ENCODE results near the gene PDE11A. TPM values are rescaled to one million over a fixed set of nuclear protein-coding genes. Genes with fewer than 3 reads are reported as not detected.

PDE11A gene
- total RNA-seq, 4 donors from 2014 or later: 0.37 to 1.2 (median 1.1) TPM; not detected in 1

GRCh38 chr2:178025551-178026185 is 46.9 kb downstream of the PDE11A start:
- 87 to 93% methylated on average over 4 of the region's 4 CpGs for WGBS, 2 donors (ENCODE audit: low coverage in 1 of 2)
- no peak for TF ChIP-seq POLR2A (IDR thresholded peaks at IDR 0.05)
- H3K27ac ChIP-seq: no peak overlapping the region
- no peaks in the 10 kb centered on the region for H3K36me3 ChIP-seq
- in situ Hi-C loops (cut with MboI; ENCODE audit: low pct_ligation_motif_present in 1 of 4, low pct_unique_long_range_greater_than_20kb in 1 of 4, low sequenced_read_pairs in 3 of 4) (no loop called here), intact Hi-C loops (cut with DNase I; ENCODE audit: low total_unique reads) (no loop called here)
- no peaks in the 10 kb centered on the region for H3K9me3 ChIP-seq
- H3K4me1 ChIP-seq: no peaks in the 10 kb centered on the region
- no peaks in the 10 kb centered on the region for H3K27me3 ChIP-seq
- H3K4me3 ChIP-seq: no peak overlapping the region
- DNase-seq: no peak

DNA sequence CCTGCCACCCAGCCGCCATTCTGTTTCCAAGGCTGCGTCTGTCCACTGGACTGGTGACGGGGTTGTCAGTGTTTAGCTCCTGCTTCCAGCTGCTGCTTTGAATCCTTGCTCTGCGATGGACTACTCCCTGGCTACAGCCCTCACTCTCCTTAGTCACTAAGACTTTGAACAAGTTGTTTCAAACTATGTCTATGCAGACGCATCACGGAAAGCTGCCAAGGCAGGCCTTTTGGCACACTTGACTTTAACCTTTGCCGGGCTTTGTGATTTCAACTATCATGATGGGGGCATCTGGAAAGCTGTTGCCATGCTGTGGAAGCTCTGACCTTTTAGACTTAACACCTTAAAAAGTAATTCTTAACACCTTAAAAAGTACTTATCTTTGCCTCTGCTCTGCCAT is 54.4 kb downstream of the PDE11A start:
- in situ Hi-C loops (cut with MboI; ENCODE audit: low pct_ligation_motif_present in 1 of 4, low pct_unique_long_range_greater_than_20kb in 1 of 4, low sequenced_read_pairs in 3 of 4) (no loop called here), intact Hi-C loops (cut with DNase I; ENCODE audit: low total_unique reads) (no loop called here)
- H3K27ac ChIP-seq: no peak overlapping the region
- no peaks in the 10 kb centered on the region for H3K27me3 ChIP-seq
- 86 to 87% methylated on average over 6 to 7 of the region's 7 CpGs for WGBS, 2 donors (ENCODE audit: low coverage in 1 of 2)
- DNase-seq: no peak
- no peaks in the 10 kb centered on the region for H3K36me3 ChIP-seq
- H3K4me1 ChIP-seq: no peaks in the 10 kb centered on the region
- no peak for TF ChIP-seq POLR2AphosphoS5 (IDR thresholded peaks at IDR 0.05)
- TF ChIP-seq CTCF (IDR thresholded peaks at IDR 0.05): no peak
- TF ChIP-seq EP300 (IDR thresholded peaks at IDR 0.05; ENCODE audit: low read depth): no peak
- no peak for TF ChIP-seq POLR2A (IDR thresholded peaks at IDR 0.05)
- H3K4me3 ChIP-seq: no peak overlapping the region
- H3K9me3 ChIP-seq: no peaks in the 10 kb centered on the region

DNA sequence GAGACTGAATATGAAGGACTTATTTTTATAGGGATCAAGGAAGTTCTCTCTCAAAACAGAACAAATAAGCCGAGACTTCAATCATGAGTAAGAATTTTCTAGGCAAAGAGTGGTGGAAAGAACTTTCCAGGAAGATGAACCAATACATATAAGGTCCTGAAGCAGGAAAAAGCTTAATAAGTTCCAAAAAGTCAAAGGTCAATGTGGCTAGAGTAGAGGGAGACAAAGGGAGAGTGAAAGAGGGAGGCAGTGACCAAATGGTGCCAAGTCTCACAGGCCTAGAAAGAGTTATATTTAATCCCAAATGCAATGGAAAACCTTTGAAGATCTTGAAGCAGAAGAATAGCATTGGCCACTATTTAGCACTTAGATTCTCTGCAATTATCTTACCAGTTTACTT is 56.0 kb downstream of the PDE11A start:
- Histone ChIP-seq H3K36me3 (no peaks in the 10 kb centered on the region), H3K4me1 (no peaks in the 10 kb centered on the region), H3K9me3 (no peaks in the 10 kb centered on the region), H3K27me3 (no peaks in the 10 kb centered on the region), H3K27ac (no peak overlapping the region), H3K4me3 (no peak overlapping the region)
- intact Hi-C loops (cut with DNase I; ENCODE audit: low total_unique reads) (no loop called here), in situ Hi-C loops (cut with MboI; ENCODE audit: low pct_ligation_motif_present in 1 of 4, low pct_unique_long_range_greater_than_20kb in 1 of 4, low sequenced_read_pairs in 3 of 4) (no loop called here)
- no peak for DNase-seq
- WGBS, 2 donors (ENCODE audit: low coverage in 1 of 2): 0% methylated on average over 1 of the region's 1 CpG
- TF ChIP-seq EP300 (IDR thresholded peaks at IDR 0.05; ENCODE audit: low read depth): no peak
- TF ChIP-seq CTCF (IDR thresholded peaks at IDR 0.05): no peak
- no peak for TF ChIP-seq POLR2AphosphoS5 (IDR thresholded peaks at IDR 0.05)
- TF ChIP-seq POLR2A (IDR thresholded peaks at IDR 0.05): no peak

- intact Hi-C loops (cut with DNase I; ENCODE audit: low total_unique reads) (no loop called here), in situ Hi-C loops (cut with MboI; ENCODE audit: low pct_ligation_motif_present in 1 of 4, low pct_unique_long_range_greater_than_20kb in 1 of 4, low sequenced_read_pairs in 3 of 4) (no loop called here)
- no peak overlapping the region for H3K4me3 ChIP-seq
- TF ChIP-seq POLR2AphosphoS5 (IDR thresholded peaks at IDR 0.05) (no peak), CTCF (IDR thresholded peaks at IDR 0.05) (no peak), POLR2A (IDR thresholded peaks at IDR 0.05) (no peak), EP300 (IDR thresholded peaks at IDR 0.05; ENCODE audit: low read depth) (no peak)
- DNase-seq: no peak
- WGBS, 2 donors (ENCODE audit: low coverage in 1 of 2): 72 to 93% methylated on average over 2 of the region's 2 CpGs
- no peaks in the 10 kb centered on the region for H3K9me3 ChIP-seq
- no peaks in the 10 kb centered on the region for H3K4me1 ChIP-seq
- H3K36me3 ChIP-seq: no peaks in the 10 kb centered on the region
- no peaks in the 10 kb centered on the region for H3K27me3 ChIP-seq
- no peak overlapping the region for H3K27ac ChIP-seq
Observed at GRCh38 chr2:178012639-178013038, 59.9 kb downstream of the PDE11A start.

- intact Hi-C loops (cut with DNase I; ENCODE audit: low total_unique reads): no loop called here
- H3K9me3 ChIP-seq: no peaks in the 10 kb centered on the region
- H3K36me3 ChIP-seq: no peaks in the 10 kb centered on the region
- WGBS, 2 donors (ENCODE audit: low coverage in 1 of 2): 73 to 80% methylated on average over 1 of the region's 1 CpG
- H3K4me3 ChIP-seq: no peak overlapping the region
- H3K4me1 ChIP-seq: no peaks in the 10 kb centered on the region
- TF ChIP-seq EP300 (IDR thresholded peaks at IDR 0.05; ENCODE audit: low read depth): no peak
- no peak for TF ChIP-seq POLR2A (IDR thresholded peaks at IDR 0.05)
- no peak for TF ChIP-seq CTCF (IDR thresholded peaks at IDR 0.05)
- TF ChIP-seq POLR2AphosphoS5 (IDR thresholded peaks at IDR 0.05): no peak
- DNase-seq: no peak
- H3K27me3 ChIP-seq: no peaks in the 10 kb centered on the region
- H3K27ac ChIP-seq: no peak overlapping the region
- in situ Hi-C loops (cut with MboI; ENCODE audit: low pct_ligation_motif_present in 1 of 4, low pct_unique_long_range_greater_than_20kb in 1 of 4, low sequenced_read_pairs in 3 of 4): no loop called here
Observed at GRCh38 chr2:178009813-178010212, 62.8 kb downstream of the PDE11A start.

Data from transverse colon (tissue), 4 donors.